Suprapubic skin (tissue), 4 donors: ENCODE measurements around the gene TXNRD3. TPM values are rescaled to one million over a fixed set of nuclear protein-coding genes. Genes with fewer than 3 reads are reported as not detected.

Source experiments
- DNase-seq, 2 donors: peaks; one replicate each; pipeline ENCODE4 v3.0.0-alpha.2; 2019; ENCODE audit warnings: low spot score in 2 of 2
- H3K27ac ChIP-seq: fragments of 200-600 bp; sonication (generic); one replicate; pipeline ENCODE4 v1.5.1; 2019
- H3K27me3 ChIP-seq: fragments of 200-600 bp; sonication (generic); one replicate; pipeline ENCODE4 v1.5.1; 2019
- H3K36me3 ChIP-seq: fragments of 200-600 bp; sonication (generic); one replicate; pipeline ENCODE4 v1.5.1; 2019
- H3K4me1 ChIP-seq: fragments of 200-600 bp; sonication (generic); one replicate; pipeline ENCODE4 v1.5.1; 2019
- H3K4me3 ChIP-seq: fragments of 200-600 bp; sonication (generic); one replicate; pipeline ENCODE4 v1.5.1; 2019; ENCODE audit warnings: mild to moderate bottlenecking
- H3K9me3 ChIP-seq: fragments of 200-600 bp; sonication (generic); one replicate; pipeline ENCODE4 v1.5.1; 2019
- EP300 ChIP-seq: sonication (generic); formaldehyde crosslinking; IDR thresholded peaks from one replicate; pipeline ENCODE4 v1.6.1; 2017; ENCODE audit warnings: antibody characterized with exemption
- POLR2A ChIP-seq, 2 donors: fragments of 450-650 bp; IDR thresholded peaks; one replicate each; pipeline ENCODE4 v1.6.1; 2017; ENCODE audit warnings: antibody characterized with exemption in 2 of 2, mild to moderate bottlenecking in 2 of 2, moderate library complexity in 2 of 2
- POLR2AphosphoS5 ChIP-seq, 3 donors: sonication (generic); formaldehyde crosslinking; IDR thresholded peaks; one replicate each; pipeline ENCODE4 v1.6.1; 2017; ENCODE audit warnings: antibody characterized with exemption in 3 of 3
- WGBS: methylation state at CpG from one replicate; pipeline ENCODE4 v1.1.5; 2018; 5-methylcytosine and 5-hydroxymethylcytosine counted together
- total RNA-seq, 4 donors: library from RNA; depleted of rRNA; stranded (reverse); fragments of >200 nt; gene quantifications; one replicate each; pipeline ENCODE4 v1.1.0, GENCODE V29; 2016
- TF ChIP-seq, protein P1 (sequence below), 2 donors: fragments of 200-600 bp in 1 of 2; fragments of 450-650 bp in 1 of 2; sonication (generic) in 1 of 2; IDR thresholded peaks; one replicate each; pipeline ENCODE4 v1.5.1; 2016 to 2019; ENCODE audit warnings: antibody characterized with exemption in 2 of 2, mild to moderate bottlenecking in 1 of 2, moderate library complexity in 1 of 2

The TXNRD3 gene
- total RNA-seq, 4 donors from 2014 or later, result 7.4 to 14.0 (median 11.3) TPM

DNA sequence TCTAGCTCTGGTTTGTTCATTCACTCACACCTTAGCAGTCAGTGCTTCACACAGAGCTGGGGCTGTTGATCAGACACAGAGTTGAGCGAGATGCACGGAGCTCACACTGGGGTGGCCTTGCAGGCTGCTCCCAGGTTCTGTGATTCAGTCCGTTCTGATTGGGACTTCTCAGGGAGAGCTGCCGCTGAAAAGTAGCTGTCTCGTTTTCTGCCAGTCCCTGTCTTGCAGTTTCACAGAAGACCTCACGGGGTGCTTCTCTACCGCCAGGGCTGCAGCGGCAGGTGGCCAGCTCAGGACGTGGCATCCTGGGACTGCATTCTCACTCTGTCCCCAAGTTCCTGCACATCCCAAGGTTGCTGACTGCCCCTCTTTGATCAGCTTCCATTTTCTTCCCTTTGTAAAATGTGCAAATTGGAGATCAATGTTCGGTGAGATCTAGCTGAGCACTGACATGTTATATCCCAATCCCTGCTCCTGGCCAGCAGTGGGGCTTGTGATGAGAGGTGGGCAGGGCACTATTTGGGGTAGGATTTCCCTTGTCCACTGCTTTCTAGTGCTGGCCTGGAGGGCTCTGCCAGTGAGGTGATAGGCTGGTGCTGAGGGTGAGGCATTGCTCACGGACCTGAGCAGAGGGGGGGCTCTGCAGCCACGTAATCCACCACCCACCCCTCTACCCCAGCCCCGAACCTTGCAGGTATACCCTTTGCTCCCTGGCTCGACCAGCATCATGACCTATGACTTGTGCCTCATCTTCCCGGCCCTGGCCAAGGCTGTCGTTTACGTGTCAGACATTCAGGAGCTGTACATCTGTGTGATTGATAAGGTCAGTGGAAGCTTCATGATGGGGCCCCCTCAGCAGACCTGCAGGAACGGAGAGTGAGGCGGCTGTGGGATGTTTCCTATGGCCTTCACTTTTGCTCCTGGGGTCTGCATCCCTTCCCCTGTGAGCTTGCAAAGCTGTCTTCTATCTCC lies 5.3 kb upstream of the TXNRD3 start:
- 46% methylated on average over 19 of the region's 19 CpGs for WGBS
- Histone ChIP-seq H3K9me3 (no peaks in the 10 kb centered on the region), H3K27me3 (peaks cover 55% of the 10 kb centered on the region), H3K36me3 (no peaks in the 10 kb centered on the region), H3K4me3 (no peak overlapping the region), H3K4me1 (peaks cover 2% of the 10 kb centered on the region), H3K27ac (no peak overlapping the region)
- DNase-seq, result no peak
- no peak for TF ChIP-seq EP300
- TF ChIP-seq, protein P1, sequence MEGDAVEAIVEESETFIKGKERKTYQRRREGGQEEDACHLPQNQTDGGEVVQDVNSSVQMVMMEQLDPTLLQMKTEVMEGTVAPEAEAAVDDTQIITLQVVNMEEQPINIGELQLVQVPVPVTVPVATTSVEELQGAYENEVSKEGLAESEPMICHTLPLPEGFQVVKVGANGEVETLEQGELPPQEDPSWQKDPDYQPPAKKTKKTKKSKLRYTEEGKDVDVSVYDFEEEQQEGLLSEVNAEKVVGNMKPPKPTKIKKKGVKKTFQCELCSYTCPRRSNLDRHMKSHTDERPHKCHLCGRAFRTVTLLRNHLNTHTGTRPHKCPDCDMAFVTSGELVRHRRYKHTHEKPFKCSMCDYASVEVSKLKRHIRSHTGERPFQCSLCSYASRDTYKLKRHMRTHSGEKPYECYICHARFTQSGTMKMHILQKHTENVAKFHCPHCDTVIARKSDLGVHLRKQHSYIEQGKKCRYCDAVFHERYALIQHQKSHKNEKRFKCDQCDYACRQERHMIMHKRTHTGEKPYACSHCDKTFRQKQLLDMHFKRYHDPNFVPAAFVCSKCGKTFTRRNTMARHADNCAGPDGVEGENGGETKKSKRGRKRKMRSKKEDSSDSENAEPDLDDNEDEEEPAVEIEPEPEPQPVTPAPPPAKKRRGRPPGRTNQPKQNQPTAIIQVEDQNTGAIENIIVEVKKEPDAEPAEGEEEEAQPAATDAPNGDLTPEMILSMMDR (IDR thresholded peaks at IDR 0.05), result peak in 1 of 2 donors; percentile 25

DNA sequence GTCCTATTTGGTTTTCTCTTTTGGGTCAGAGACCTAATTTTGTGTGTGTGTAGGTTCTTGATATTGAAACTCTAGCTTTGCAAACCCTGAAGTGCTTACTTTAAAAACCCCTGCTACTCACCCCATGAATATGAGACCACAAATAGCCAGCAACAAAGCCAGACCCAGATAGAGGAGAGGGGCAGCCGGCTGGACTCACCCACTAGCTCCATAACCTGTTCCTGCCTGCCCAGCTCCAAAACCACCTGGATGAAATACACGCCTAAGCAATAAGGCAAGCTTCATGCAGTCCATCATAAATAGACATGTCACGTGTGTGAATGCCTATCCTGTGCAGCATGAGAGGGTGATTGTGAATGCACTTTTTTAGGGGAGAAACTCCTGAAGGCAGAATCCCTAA lies 3.7 kb upstream of the TXNRD3 start:
- WGBS, result 65% methylated on average over 3 of the region's 3 CpGs
- no peak for DNase-seq
- Histone ChIP-seq H3K9me3 (no peaks in the 10 kb centered on the region), H3K4me3 (no peak overlapping the region), H3K4me1 (peaks cover 17% of the 10 kb centered on the region), H3K27ac (no peak overlapping the region), H3K36me3 (no peaks in the 10 kb centered on the region), H3K27me3 (peaks cover 47% of the 10 kb centered on the region)
- TF ChIP-seq POLR2AphosphoS5 (IDR thresholded peaks at IDR 0.05) (no peak), POLR2A (IDR thresholded peaks at IDR 0.05) (no peak), EP300 (no peak)
- TF ChIP-seq, protein P1 (IDR thresholded peaks at IDR 0.05), result no peak

DNA sequence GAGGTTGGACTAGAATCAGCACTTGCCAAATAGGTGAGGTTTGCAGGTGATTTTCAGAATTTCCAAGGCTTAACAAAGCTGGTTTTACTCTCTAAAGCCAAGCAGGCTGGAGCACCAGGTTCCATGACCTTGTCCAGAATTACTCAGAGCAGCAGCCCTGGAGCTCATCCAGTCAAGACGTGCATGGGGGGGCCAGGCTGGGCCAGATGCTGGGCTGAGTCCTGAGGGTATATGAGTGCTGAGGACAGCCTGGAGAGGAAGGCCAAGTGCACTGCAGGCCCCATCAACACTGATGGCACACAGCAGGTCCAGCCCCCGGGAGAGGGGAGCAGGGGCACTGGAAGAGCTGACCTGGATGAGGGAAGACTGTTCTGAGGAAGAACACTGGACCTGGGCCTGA lies 3.0 kb upstream of the TXNRD3 start:
- Histone ChIP-seq H3K36me3 (no peaks in the 10 kb centered on the region), H3K27ac (no peak overlapping the region), H3K27me3 (peaks cover 40% of the 10 kb centered on the region), H3K4me1 (peaks cover 19% of the 10 kb centered on the region), H3K9me3 (no peaks in the 10 kb centered on the region), H3K4me3 (no peak overlapping the region)
- TF ChIP-seq, protein P1 (IDR thresholded peaks at IDR 0.05), result no peak
- no peak for TF ChIP-seq EP300
- no peak for TF ChIP-seq POLR2A (IDR thresholded peaks at IDR 0.05)
- TF ChIP-seq POLR2AphosphoS5 (IDR thresholded peaks at IDR 0.05), result no peak
- 84% methylated on average over 2 of the region's 2 CpGs for WGBS
- no peak for DNase-seq

DNA sequence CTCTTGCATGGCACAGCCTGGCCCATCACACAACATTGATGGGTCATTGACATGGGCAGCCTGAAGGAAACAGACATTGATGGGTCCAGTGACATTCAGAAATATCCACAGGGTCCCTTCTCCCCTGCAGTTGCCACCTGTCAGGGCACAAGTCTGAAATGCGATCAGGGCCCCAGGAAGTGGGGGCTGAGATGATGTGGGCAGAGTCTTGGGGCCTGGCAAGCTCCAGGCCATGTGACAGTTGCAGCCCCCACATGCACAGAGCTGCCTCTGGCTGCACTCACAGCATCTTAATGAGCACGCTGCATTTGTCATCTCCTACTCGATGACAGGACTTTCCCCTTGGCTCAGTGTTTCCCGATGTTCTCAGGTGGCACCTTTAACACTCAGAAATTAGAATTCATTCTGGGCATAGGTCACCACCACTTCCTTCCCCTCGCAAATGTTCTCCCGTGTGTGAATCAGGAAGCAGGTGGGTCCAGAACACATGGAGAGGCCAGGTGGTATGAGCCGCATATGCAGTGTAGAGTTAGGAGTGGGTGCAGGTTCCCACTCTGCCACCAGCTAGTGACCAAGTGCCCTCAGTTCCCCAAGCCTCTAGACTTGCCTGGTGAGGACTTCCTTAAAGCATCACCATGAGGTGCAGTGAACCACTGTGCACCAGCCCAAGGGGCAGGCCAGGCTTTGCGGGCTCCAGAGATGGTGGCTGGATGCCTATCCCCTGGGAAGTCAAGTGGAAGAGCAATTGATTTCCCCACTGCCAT lies 1.6 kb upstream of the TXNRD3 start:
- Histone ChIP-seq H3K27ac (no peak overlapping the region), H3K27me3 (peaks cover 26% of the 10 kb centered on the region), H3K4me3 (no peak overlapping the region), H3K36me3 (no peaks in the 10 kb centered on the region), H3K9me3 (no peaks in the 10 kb centered on the region), H3K4me1 (peaks cover 19% of the 10 kb centered on the region)
- WGBS, result 96% methylated on average over 2 of the region's 8 CpGs
- TF ChIP-seq POLR2A (IDR thresholded peaks at IDR 0.05), result no peak
- no peak for TF ChIP-seq POLR2AphosphoS5 (IDR thresholded peaks at IDR 0.05)
- no peak for TF ChIP-seq EP300
- TF ChIP-seq, protein P1 (IDR thresholded peaks at IDR 0.05), result no peak
- no peak for DNase-seq

DNA sequence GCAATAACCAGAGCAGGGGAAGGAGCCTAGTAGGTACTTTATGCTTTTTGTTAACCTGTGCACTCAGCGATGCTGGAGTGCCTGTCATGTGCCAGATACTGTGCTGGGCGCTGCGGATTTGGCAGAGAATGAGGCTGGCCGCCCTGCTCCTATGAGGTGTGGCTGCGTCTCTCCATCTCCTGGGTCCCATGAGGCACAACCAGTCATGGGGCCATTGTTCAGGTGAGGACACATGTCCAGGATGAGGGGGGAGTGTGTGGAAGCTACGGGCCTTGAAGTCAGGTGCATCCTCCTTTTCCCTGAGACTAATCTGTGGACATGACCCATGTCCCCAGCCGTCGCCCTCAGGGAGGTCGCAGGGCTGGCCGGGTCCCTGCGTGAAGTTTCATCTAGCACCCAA lies 963 bp upstream of the TXNRD3 start:
- TF ChIP-seq POLR2AphosphoS5 (IDR thresholded peaks at IDR 0.05) (no peak), EP300 (no peak), POLR2A (IDR thresholded peaks at IDR 0.05) (no peak)
- TF ChIP-seq, protein P1 (IDR thresholded peaks at IDR 0.05), result no peak
- 87% methylated on average over 6 of the region's 11 CpGs for WGBS
- Histone ChIP-seq H3K4me1 (peaks cover 19% of the 10 kb centered on the region), H3K27ac (no peak overlapping the region), H3K27me3 (peaks cover 20% of the 10 kb centered on the region), H3K4me3 (no peak overlapping the region), H3K36me3 (no peaks in the 10 kb centered on the region), H3K9me3 (no peaks in the 10 kb centered on the region)
- no peak for DNase-seq
